ENCODE results near the gene MEF2C. TPM values are rescaled to one million over a fixed set of nuclear protein-coding genes. Genes with fewer than 3 reads are reported as not detected.
"Not testable (repeated sequence)": the region's sequence is repeated elsewhere in the genome, so short reads cannot be mapped to it uniquely, and the experiment has no call there.

Gene MEF2C
- total RNA-seq, 1 experiment from 2014 or later: 1.7 TPM

- TF ChIP-seq ZNF425 (CRISPR knock-in tag; conservative IDR thresholded peaks at IDR 0.05) (no peak), ZNF532 (CRISPR knock-in tag; IDR thresholded peaks at IDR 0.05; ENCODE audit: borderline replicate concordance) (no peak), ATF2 (CRISPR knock-in tag; IDR thresholded peaks at IDR 0.05; ENCODE audit: borderline replicate concordance, low read depth) (no peak)
These were observed 41.3 kb upstream of the MEF2C start (continued) for GRCh38 chr5:88924330-88924657.

- no peaks in the 10 kb centered on the region for H3K27me3 Mint-ChIP-seq (ENCODE audit: low read depth)
- POLR2A ChIA-PET: no interaction called here
- no peaks in the 10 kb centered on the region for H3K36me3 Mint-ChIP-seq
- ATAC-seq: no peak
- H3K9me3 Mint-ChIP-seq: peaks cover 4% of the 10 kb centered on the region
- no peak for DNase-seq (ENCODE audit: low spot score)
- no peaks in the 10 kb centered on the region for H3K4me1 Mint-ChIP-seq
- H3K4me3 Mint-ChIP-seq: no peak overlapping the region
- H3K27ac Mint-ChIP-seq: no peak overlapping the region
- TF ChIP-seq ZNF416 (CRISPR knock-in tag; IDR thresholded peaks at IDR 0.05) (no peak), FOXP4 (CRISPR knock-in tag; IDR thresholded peaks at IDR 0.05) (no peak), SMAD3 (CRISPR knock-in tag; IDR thresholded peaks at IDR 0.05; ENCODE audit: borderline replicate concordance) (no peak), ZNF121 (CRISPR knock-in tag; IDR thresholded peaks at IDR 0.05) (no peak), IRF2 (CRISPR knock-in tag; IDR thresholded peaks at IDR 0.05; ENCODE audit: borderline replicate concordance, low read depth) (no peak)
- CTCF ChIA-PET: no interaction called here
These were observed 40.8 kb upstream of the MEF2C start for GRCh38 chr5:88923623-88924329.

GRCh38 chr5:88912743-88913142, 29.8 kb upstream of the MEF2C start:
- H3K36me3 Mint-ChIP-seq; H3K9me3 Mint-ChIP-seq; CTCF ChIA-PET; POLR2A ChIA-PET; H3K27me3 Mint-ChIP-seq (ENCODE audit: low read depth); ATAC-seq; DNase-seq (ENCODE audit: low spot score); H3K4me3 Mint-ChIP-seq; H3K27ac Mint-ChIP-seq: not testable (repeated sequence)
- peaks cover 16% of the 10 kb centered on the region for H3K4me1 Mint-ChIP-seq

- H3K27ac Mint-ChIP-seq; DNase-seq (ENCODE audit: low spot score); CTCF ChIA-PET; ATAC-seq; POLR2A ChIA-PET; H3K27me3 Mint-ChIP-seq (ENCODE audit: low read depth); H3K9me3 Mint-ChIP-seq; H3K4me3 Mint-ChIP-seq; H3K36me3 Mint-ChIP-seq: not testable (repeated sequence)
- peaks cover 21% of the 10 kb centered on the region for H3K4me1 Mint-ChIP-seq
These were observed 28.1 kb upstream of the MEF2C start for GRCh38 chr5:88911059-88911572.

- peaks cover 14% of the 10 kb centered on the region for H3K4me1 Mint-ChIP-seq
- ATAC-seq; CTCF ChIA-PET; H3K27ac Mint-ChIP-seq; DNase-seq (ENCODE audit: low spot score); H3K27me3 Mint-ChIP-seq (ENCODE audit: low read depth); H3K36me3 Mint-ChIP-seq; POLR2A ChIA-PET; H3K9me3 Mint-ChIP-seq; H3K4me3 Mint-ChIP-seq: not testable (repeated sequence)
These were observed 21.5 kb upstream of the MEF2C start for GRCh38 chr5:88904478-88904877.

GRCh38 chr5:88903966-88904365, 21.0 kb upstream of the MEF2C start:
- H3K27me3 Mint-ChIP-seq (ENCODE audit: low read depth); DNase-seq (ENCODE audit: low spot score); H3K27ac Mint-ChIP-seq; H3K9me3 Mint-ChIP-seq; H3K36me3 Mint-ChIP-seq; CTCF ChIA-PET; H3K4me3 Mint-ChIP-seq; POLR2A ChIA-PET: not testable (repeated sequence)
- ATAC-seq: peak; percentile 30
- peaks cover 18% of the 10 kb centered on the region for H3K4me1 Mint-ChIP-seq

GRCh38 chr5:88901077-88901476, 18.1 kb upstream of the MEF2C start:
- CTCF ChIA-PET; POLR2A ChIA-PET; H3K27me3 Mint-ChIP-seq (ENCODE audit: low read depth); H3K36me3 Mint-ChIP-seq; H3K27ac Mint-ChIP-seq; H3K9me3 Mint-ChIP-seq; DNase-seq (ENCODE audit: low spot score); ATAC-seq; H3K4me3 Mint-ChIP-seq: not testable (repeated sequence)
- peaks cover 40% of the 10 kb centered on the region for H3K4me1 Mint-ChIP-seq
